ENCODE results near the gene JDP2.

GRCh38 chr14:75487155-75487671, 59.4 kb downstream of the JDP2 start:
- TF ChIP-seq CTCF (IDR thresholded peaks at IDR 0.05) (no peak), ATF2 (CRISPR knock-in tag; IDR thresholded peaks at IDR 0.05; ENCODE audit: borderline replicate concordance, low read depth) (no peak), SP1 (CRISPR knock-in tag; conservative IDR thresholded peaks at IDR 0.05) (no peak)
